Mesenteric fat pad (tissue), 1 donor: ENCODE measurements around the gene ARHGEF10L. TPM values are rescaled to one million over a fixed set of nuclear protein-coding genes. Genes with fewer than 3 reads are reported as not detected.

ENCODE experiments used
- DNase-seq: peaks from one replicate; pipeline ENCODE4 v3.0.0-alpha.2; 2020; ENCODE audit warnings: low spot score
- total RNA-seq: library from RNA; stranded (reverse); fragmentation: NEBNext Ultra II Directional; extraction: Animal tissue kit (Norgen Biotek cat#: 25700); gene quantifications from one replicate; pipeline ENCODE4 v1.2.1, GENCODE V29; 2021
- donor health status: DM: yes; HTN: yes; CAD: no.

The ARHGEF10L gene
- total RNA-seq, 1 donor from 2014 or later, result 37.0 TPM

GRCh38 chr1:17588048-17588871 is 48.8 kb downstream of the ARHGEF10L start:
- DNase-seq, result no peak

DNA sequence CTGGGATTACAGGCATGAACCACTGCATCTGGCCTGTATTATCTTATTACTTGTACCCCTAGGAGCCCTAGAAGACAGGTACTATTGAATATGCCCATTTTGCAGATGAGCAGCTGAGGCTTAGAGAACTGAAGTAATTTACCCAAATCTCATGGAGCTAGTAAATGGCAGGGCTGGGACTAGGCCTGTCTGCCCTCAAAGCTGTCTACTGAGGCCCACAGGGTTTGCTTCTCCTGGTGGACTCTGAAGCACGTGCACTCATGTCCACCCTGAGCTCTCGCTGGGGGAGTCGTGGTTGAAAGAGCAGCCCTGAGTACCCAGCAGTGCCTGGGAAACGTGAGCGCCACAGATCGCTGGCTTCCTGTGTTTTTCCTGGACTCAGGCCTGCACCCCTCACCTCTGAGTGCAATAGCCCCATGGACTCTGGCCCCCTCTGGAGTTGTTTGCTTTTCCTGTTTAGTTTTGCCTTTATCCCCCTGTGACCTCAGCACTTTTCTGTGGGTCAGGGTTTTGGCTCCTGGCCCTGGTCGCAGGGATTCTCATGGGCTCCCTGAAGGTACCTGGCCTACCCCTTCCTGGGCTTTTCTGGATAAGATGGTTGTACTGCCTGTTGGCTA is 52.4 kb downstream of the ARHGEF10L start:
- no peak for DNase-seq

GRCh38 chr1:17594026-17594425 is 54.5 kb downstream of the ARHGEF10L start:
- no peak for DNase-seq

- no peak for DNase-seq
Observed at GRCh38 chr1:17594690-17595601, 55.4 kb downstream of the ARHGEF10L start.

GRCh38 chr1:17595602-17595925 is 56.1 kb downstream of the ARHGEF10L start:
- no peak for DNase-seq

- DNase-seq, result no peak
Observed at GRCh38 chr1:17596186-17596585, 56.7 kb downstream of the ARHGEF10L start.

DNA sequence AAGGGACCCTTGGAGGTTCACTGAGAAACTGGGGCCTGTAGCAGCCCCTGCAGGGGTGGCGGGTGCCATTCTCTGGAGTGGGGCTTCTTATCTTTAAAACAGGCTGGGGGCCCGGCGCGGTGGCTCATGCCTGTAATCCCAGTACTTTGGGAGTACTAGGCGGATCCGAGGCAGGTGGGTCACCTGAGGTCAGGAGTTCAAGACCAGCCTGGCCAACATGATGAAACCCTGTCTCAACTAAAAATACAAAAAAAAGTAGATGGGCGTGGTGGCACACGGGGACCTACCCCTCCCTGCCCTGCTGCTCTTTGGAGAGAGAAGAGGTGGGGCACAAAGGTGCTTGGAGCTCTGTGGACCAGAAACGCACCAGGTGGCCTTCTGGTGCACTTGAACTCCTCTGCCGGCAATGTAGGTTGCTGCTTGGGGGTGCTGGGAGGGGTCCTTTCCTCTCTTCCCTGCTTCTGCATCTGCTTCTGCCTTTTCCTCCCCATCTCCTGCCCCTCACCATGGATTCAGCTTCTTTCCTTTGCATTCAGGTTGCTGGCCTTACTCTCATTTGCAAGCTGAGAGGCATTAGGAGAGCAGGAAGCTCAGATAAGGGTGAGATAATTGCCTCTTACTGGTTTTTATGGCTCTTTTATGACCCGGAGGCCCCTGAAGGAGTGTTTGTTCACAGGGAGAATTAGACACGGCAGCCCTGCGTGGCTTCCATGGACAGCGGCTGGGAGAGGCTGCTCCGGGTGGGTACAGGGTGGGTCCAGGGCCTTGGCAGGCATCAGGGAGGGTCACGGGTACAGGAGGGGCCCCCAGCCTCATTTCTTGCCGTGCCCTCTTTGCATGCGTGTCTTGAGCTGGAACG is 57.4 kb downstream of the ARHGEF10L start:
- no peak for DNase-seq

- no peak for DNase-seq
Observed at GRCh38 chr1:17597651-17598050, 58.2 kb downstream of the ARHGEF10L start.

GRCh38 chr1:17598251-17598650 is 58.8 kb downstream of the ARHGEF10L start:
- DNase-seq, result no peak

GRCh38 chr1:17599291-17599953 is 59.9 kb downstream of the ARHGEF10L start:
- no peak for DNase-seq

DNA sequence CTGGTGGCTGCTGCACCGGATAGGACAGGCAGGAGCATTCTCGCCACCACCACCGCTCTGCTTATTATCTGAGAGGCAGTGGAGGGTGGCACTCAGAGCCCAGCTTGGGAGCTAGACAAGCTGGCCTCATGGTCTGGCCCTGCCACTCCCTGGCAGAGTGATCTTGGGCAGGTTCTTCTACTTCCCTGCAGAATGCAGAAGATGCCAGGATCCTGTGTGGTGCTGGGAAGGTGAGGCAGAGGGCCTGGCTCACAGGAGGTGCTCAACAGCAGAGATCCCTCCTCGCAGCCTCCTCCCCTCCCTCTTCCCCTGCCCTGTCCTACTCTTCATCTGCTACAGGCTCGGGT is 60.4 kb downstream of the ARHGEF10L start:
- DNase-seq, result no peak

- DNase-seq, result no peak
Observed at GRCh38 chr1:17600321-17600720, 60.8 kb downstream of the ARHGEF10L start.

DNA sequence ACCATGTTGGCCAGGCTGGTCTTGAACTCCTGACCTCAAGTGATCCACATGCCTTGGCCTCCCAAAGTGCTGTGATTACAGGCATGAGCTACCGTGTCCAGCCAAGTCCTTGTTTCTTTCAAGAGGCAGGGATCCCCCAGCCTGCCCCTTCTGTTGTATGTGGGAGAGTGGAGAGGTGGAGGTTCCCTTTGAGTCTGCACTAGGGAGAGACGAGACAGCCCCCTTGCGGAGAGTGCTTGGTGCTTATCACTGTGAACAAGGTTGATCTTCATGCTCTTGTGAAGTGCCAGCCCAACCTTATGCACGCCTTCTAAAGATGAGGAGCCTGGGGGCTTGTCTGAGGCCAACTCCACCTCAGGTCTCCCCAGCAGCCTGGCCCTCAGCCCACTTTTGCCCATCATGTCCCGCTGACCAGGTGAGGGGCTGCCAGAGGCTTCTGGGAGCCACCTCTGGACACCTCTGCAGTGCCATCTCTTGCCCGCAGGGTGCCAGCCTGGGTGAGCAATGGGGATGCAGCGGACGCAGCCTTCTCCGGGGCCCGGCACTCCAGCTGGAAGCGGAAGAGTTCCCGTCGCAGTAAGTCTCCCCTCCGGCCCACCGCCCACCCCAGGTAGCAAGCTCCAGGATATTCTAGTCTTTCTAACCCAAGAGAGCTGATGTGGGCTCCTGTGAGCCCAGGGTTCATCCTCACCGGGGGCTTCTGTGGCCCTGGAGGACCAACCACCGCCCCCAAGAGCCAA is 62.3 kb downstream of the ARHGEF10L start:
- DNase-seq, result no peak

DNA sequence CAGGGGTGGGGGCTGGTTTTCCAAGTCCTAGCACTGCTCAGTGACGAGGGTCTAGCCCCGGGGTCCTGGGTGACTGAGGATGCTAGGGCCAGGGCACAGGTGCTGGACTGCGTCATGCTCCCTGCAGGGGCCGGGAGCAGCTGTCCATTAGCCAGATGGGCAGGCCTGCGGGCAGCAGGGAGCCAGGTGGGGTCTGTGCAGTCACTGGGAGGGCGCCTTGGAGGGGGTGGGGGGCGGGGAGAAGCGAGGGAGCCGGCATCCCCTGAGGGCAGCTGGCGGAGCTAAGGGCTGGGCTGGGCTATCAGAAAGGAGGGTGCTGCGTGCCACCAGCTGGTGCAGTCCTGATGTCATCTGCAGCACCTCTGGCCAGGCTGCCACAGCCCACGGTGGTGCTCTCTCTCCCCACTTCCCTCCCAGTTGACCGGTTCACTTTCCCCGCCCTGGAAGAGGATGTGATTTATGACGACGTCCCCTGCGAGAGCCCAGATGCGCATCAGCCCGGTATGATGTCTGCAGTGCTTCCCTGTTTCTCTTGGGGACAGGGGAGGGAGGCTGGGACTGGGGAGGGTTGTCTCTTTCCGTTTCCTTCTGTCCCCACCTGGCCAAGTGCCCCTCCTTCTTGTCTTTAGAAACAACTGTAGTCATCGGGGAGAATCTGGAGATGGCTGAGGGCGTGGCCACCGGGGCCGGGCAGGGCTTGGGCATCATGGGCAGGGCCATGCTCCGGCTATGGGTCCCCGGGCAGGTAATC is 63.8 kb downstream of the ARHGEF10L start:
- no peak for DNase-seq

DNA sequence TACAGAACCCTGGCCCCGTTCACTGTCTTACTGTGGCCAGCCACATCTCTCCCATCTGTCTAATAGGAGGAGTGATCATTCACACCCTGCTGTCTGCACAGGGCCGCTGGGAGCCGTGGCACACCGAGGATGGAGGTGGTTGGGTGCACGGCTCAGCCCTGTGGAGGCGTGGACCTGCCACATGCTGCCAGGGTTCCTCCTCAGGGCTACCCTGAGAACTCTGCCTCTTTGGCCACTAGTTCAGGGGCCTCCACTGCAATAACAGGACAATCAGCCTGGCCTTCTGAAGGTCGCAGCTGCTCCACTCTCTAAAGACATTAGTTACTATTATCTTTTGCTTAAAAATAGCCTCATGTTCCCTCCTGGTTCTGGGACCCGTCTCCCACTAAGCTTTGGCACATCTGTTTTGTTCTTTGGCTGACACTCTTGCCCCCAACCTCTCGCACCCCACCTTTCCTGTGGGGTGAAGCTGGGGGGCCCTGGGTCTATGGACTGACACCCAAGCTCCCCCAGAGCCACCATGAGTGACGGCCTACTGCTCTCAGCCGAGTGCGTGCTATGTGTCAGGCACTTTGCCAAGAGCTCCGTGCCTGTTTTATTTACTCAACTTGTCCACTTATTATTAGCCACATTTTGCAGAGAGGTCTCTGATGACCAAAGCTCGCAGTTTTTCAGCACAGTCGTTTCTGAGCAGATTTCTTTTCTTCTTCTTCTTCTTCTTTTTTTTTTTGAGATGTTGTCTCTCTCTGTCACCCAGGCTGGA is 66.3 kb downstream of the ARHGEF10L start:
- DNase-seq, result no peak

GRCh38 chr1:17606826-17607440 is 67.4 kb downstream of the ARHGEF10L start:
- DNase-seq, result no peak

DNA sequence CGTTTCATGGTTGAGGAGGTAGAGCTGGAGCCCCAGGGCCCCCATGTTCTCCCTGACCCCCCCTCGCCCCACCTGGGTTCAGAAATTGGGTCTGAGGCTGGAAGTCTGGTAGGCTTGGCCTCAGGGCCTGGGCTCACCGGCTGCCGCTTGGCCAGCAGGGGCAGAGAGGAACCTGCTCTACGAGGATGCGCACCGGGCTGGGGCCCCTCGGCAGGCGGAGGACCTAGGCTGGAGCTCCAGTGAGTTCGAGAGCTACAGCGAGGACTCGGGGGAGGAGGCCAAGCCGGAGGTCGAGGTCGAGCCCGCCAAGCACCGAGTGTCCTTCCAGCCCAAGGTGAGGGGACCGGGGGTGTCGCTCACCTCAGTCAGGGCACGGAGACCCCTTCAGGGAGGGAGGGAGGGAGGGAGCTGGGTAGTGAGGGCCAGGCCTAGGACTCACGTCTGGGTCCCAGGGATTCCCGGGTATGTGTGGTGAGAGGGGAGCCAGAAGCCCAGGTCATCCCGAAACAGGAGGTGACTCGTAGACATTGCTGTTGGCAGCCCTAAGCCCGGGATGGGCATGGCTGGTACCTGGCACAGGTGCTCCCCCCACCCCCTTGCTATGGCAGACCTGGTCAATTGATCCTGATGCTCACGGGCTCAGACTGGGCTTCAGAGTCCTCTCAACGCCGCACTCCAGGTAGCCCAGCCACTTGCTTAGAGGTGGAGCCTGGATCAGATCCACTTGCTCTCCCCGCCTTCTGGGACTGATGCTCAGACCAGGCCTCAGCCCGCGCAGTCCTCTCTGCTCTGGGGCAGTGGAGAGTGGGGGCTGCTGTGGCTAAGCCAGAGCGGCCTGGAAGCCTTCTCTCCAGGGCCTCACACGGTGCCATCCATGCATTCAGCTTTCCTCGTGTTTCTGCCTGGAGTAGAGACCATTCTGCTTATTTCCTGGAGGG is 68.4 kb downstream of the ARHGEF10L start:
- no peak for DNase-seq
